A549 (cell line): ENCODE measurements around the gene TMEM54. TPM values are rescaled to one million over a fixed set of nuclear protein-coding genes. Genes with fewer than 3 reads are reported as not detected.
A peak's percentile ranks its signal among the peaks of the same experiment; 100 is the strongest.

Source experiments
- ATAC-seq, 2 experiments: fragments of 200-7000 bp in 1 of 2; fragments of >200 bp in 1 of 2; cut with Nextera tagmentation in 1 of 2; cut with Tn5 transposase in 1 of 2; 3 replicates each; pipeline versions ENCODE4 v1.8.0 to v1.9.1; 2018 to 2020; ENCODE audit warnings: mild to moderate bottlenecking in 1 of 2, moderate library complexity in 1 of 2
- CTCF ChIA-PET: fragments of 300-600 bp; sonication (Branson Sonifier 250); formaldehyde crosslinking; extraction: SDS; loops from one replicate; lab custom pipeline; 2021; ENCODE audit warnings: antibody characterized with exemption, inconsistent platforms; lab: Yijun Ruan, JAX
- POLR2A ChIA-PET: fragments of 350-600 bp; formaldehyde crosslinking; extraction: SDS; loops from one replicate; lab custom pipeline; 2021; ENCODE audit warnings: antibody characterized with exemption, inconsistent platforms; lab: Yijun Ruan, JAX
- DNase-seq, 2 experiments: peaks; one replicate each; pipeline versions ENCODE4 v3.0.0 to v3.0.0-alpha.2; 2011 to 2016; ENCODE audit warnings: low read depth in 1 of 2, low spot score in 1 of 2
- FAIRE-seq: peaks from 2 replicates; lab custom pipeline; 2011; peaks lifted over from hg19 to GRCh38; lab: Jason Lieb, UNC
- H3K27ac ChIP-seq, 2 experiments: fragments of >200 bp; sonication (Bioruptor Twin); formaldehyde crosslinking; 3 replicates each; pipeline ENCODE4 v1.5.1; 2016 to 2017
- H3K4me1 ChIP-seq: fragments of >200 bp; sonication (Bioruptor Twin); formaldehyde crosslinking; 3 replicates; pipeline ENCODE4 v1.6.1; 2016
- H3K4me2 ChIP-seq: fragments of >200 bp; sonication (Bioruptor Twin); formaldehyde crosslinking; 3 replicates; pipeline ENCODE4 v1.6.1; 2016
- H3K4me3 ChIP-seq: fragments of >200 bp; sonication (Bioruptor Twin); formaldehyde crosslinking; 3 replicates; pipeline ENCODE4 v1.5.1; 2016
- H3K9me3 ChIP-seq: fragments of >200 bp; sonication (Bioruptor Twin); formaldehyde crosslinking; 3 replicates; pipeline ENCODE4 v1.6.1; 2016
- BCL3 ChIP-seq: fragments of >200 bp; sonication (Bioruptor Twin); formaldehyde crosslinking; IDR thresholded peaks from 3 replicates; pipeline ENCODE4 v1.6.1; 2016
- BHLHE40 ChIP-seq: IDR thresholded peaks from 2 replicates; pipeline ENCODE4 v1.6.1; 2012; ENCODE audit warnings: low read depth, low read length, inconsistent platforms
- CEBPB ChIP-seq, 2 experiments: fragments of >200 bp in 1 of 2; sonication (Bioruptor Twin) in 1 of 2; formaldehyde crosslinking in 1 of 2; IDR thresholded peaks; 2 replicates each; pipeline ENCODE4 v1.6.1; 2012 to 2016
- CTCF ChIP-seq: fragments of >200 bp; sonication (Bioruptor Twin); formaldehyde crosslinking; IDR thresholded peaks from 3 replicates; pipeline ENCODE4 v1.5.1; 2016
- ELK1 ChIP-seq: fragments of 150-350 bp; IDR thresholded peaks from 2 replicates; pipeline ENCODE4 v1.6.1; 2014; ENCODE audit warnings: low read depth, mild to moderate bottlenecking, low read length
- EP300 ChIP-seq, 2 experiments: fragments of >200 bp; sonication (Bioruptor Twin); formaldehyde crosslinking; IDR thresholded peaks; 2 replicates in 1 of 2; 3 replicates in 1 of 2; pipeline ENCODE4 v1.6.1; 2016 to 2017
- HEYL ChIP-seq: fragments of 250-450 bp; sonication (Bioruptor Pico); IDR thresholded peaks from 2 replicates; pipeline ENCODE4 v1.8.0; 2021; ENCODE audit warnings: mild to moderate bottlenecking, moderate library complexity
- HMGXB4 ChIP-seq: fragments of 250-450 bp; sonication (Bioruptor Pico); IDR thresholded peaks from 2 replicates; pipeline ENCODE4 v1.5.0; 2021; ENCODE audit warnings: mild to moderate bottlenecking, moderate library complexity, borderline replicate concordance
- HOXA7 ChIP-seq: fragments of 250-450 bp; sonication (Bioruptor Pico); IDR thresholded peaks from 2 replicates; pipeline ENCODE4 v1.5.0; 2020; ENCODE audit warnings: mild to moderate bottlenecking, moderate library complexity
- MAZ ChIP-seq: fragments of 150-350 bp; IDR thresholded peaks from 2 replicates; pipeline ENCODE4 v1.6.1; 2014; ENCODE audit warnings: antibody characterized with exemption, low read depth, low read length, borderline replicate concordance
- NR3C1 ChIP-seq: fragments of >200 bp; sonication (Bioruptor Twin); formaldehyde crosslinking; IDR thresholded peaks from 3 replicates; pipeline ENCODE4 v1.6.1; 2017
- PHF8 ChIP-seq: fragments of 200-600 bp; sonication (generic); IDR thresholded peaks from 2 replicates; pipeline ENCODE4 v1.6.1; 2016; ENCODE audit warnings: low read depth, mild to moderate bottlenecking, antibody characterized with exemption, moderate library complexity, borderline replicate concordance
- REST ChIP-seq: fragments of 200-600 bp; sonication (generic); IDR thresholded peaks from 2 replicates; pipeline ENCODE4 v1.6.1; 2016; ENCODE audit warnings: antibody characterized with exemption, mild to moderate bottlenecking, moderate library complexity
- ZC3H11A ChIP-seq: fragments of 450-650 bp; IDR thresholded peaks from 2 replicates; pipeline ENCODE4 v1.6.1; 2014; ENCODE audit warnings: antibody characterized with exemption, mild to moderate bottlenecking
- ZNF302 ChIP-seq: fragments of 250-450 bp; sonication (Bioruptor Pico); IDR thresholded peaks from 2 replicates; pipeline ENCODE4 v1.9.0; 2021; ENCODE audit warnings: inconsistent platforms, mild to moderate bottlenecking, moderate library complexity
- WGBS: methylation state at CpG from one replicate; pipeline ENCODE4 v1.1.6; 2017; ENCODE audit errors: missing lambda C conversion rate; 5-methylcytosine and 5-hydroxymethylcytosine counted together
- polyA plus RNA-seq, 4 experiments: library from polyadenylated mRNA; depleted of rRNA in 3 of 4; stranded (reverse); fragments of >200 nt; fragmentation: RNase III in 1 of 4; extraction: RNeasy Plus Mini Kit Qiagen cat#74134 plus additional on column Dnase treatment in 1 of 4; gene quantifications; 2 replicates in 3 of 4; 3 replicates in 1 of 4; pipeline ENCODE4 v1.2.3, GENCODE V29; 2011 to 2017

The TMEM54 gene
- polyA plus RNA-seq, 2 of the 4 experiments (the other 2 are of a cell fraction) = 22.1 to 29.7 TPM

GRCh38 chr1:32910319-32910718 is 9.1 kb upstream of the TMEM54 start:
- no peak overlapping the region for H3K4me2 ChIP-seq
- CTCF ChIA-PET = interaction anchor here (1.6 kb wide), 1 partner anchor 145 kb away, joined by 3 read pairs; no protein-coding TSS in a partner anchor
- DNase-seq (no peak), ATAC-seq (no peak), FAIRE-seq (no peak)
- no peak overlapping the region for H3K27ac ChIP-seq
- H3K9me3 ChIP-seq = no peaks in the 10 kb centered on the region; the same call in 2 of the 3 replicates
- 85% methylated on average over 5 of the region's 5 CpGs for WGBS
- H3K4me1 ChIP-seq = peaks cover 12% of the 10 kb centered on the region
- H3K4me3 ChIP-seq = no peak overlapping the region
- TF ChIP-seq HOXA7 (CRISPR knock-in tag) = no peak
- POLR2A ChIA-PET = no interaction called here

GRCh38 chr1:32907435-32907834 is 6.2 kb upstream of the TMEM54 start:
- ChIA-PET CTCF (interaction anchor here (0.5 to 3.7 kb wide), 4 partner anchors 14 to 148 kb away, joined by 3 to 15 read pairs (median 4); no protein-coding TSS in a partner anchor), POLR2A (no interaction called here)
- 36% methylated on average over 4 of the region's 4 CpGs for WGBS
- FAIRE-seq (no peak), ATAC-seq (no peak), DNase-seq (no peak)
- TF ChIP-seq CTCF (no peak), HOXA7 (CRISPR knock-in tag) (no peak), ZNF302 (CRISPR knock-in tag) (no peak), ZC3H11A (no peak), CEBPB (IDR thresholded peaks at IDR 0.05) (no peak), HEYL (CRISPR knock-in tag) (no peak), MAZ (no peak), NR3C1 (no peak), ELK1 (no peak), HMGXB4 (CRISPR knock-in tag) (no peak), BHLHE40 (no peak), EP300 (IDR thresholded peaks at IDR 0.05) (no peak), REST (no peak), BCL3 (no peak), PHF8 (no peak)
- Histone ChIP-seq H3K4me2 (0 out of 3 replicates have a peak overlapping the region, but pooled peaks have one; percentile 30), H3K4me1 (peaks cover 19% of the 10 kb centered on the region), H3K27ac (no peak overlapping the region), H3K4me3 (no peak overlapping the region), H3K9me3 (no peaks in the 10 kb centered on the region)
